Measurements from ENCODE around the gene C4BPA.

DNA sequence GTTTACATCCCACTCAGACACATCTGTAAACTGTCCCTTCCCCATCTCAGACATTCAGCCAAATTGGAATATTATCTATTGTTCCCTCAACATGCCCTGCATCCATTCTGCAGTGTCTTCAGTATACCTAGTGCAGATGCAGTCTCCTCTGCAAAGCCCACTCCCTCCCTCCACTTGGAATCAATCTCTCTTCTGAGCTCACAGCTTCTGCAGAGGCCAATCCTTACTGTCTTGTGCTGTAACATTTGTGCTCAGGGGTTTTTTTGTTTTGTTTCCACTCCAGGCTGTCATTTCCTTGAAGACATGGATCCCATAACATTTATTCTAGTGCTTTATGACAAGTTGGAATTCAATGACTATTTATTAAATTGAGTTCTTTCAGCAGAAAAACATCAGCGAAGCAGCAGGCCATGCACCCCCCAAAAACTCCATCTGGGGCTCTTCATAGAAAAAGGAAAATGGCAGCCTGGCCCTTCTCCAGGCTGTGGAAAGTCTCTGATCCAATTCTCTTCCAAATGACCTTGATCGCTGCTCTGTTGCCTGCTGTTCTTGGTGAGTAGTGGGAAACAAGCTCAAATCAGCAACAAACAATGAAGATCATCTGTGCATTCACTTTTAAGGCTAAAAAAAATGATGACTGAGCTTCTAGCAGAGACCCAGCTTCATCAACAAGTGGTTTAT is 8.7 kb downstream of the C4BPA start:
- TF ChIP-seq CTCF (IDR thresholded peaks at IDR 0.05 in 8 of 11, conservative IDR thresholded peaks at IDR 0.05 in 3 of 11) (no peak), POLR2AphosphoS5 (IDR thresholded peaks at IDR 0.05) (no peak), POLR2A (IDR thresholded peaks at IDR 0.05) (no peak)
